GM19025 (cell line): ENCODE data around the gene GLTPD2.

Experiments
- ATAC-seq: cut with Tn5 transposase; IDR thresholded peaks from one replicate; pipeline ENCODE4 v1.9.1; 2021; ENCODE audit warnings: mild to moderate bottlenecking, low read depth, moderate library complexity; ENCODE audit not compliant: unreplicated experiment

The GLTPD2 gene

DNA sequence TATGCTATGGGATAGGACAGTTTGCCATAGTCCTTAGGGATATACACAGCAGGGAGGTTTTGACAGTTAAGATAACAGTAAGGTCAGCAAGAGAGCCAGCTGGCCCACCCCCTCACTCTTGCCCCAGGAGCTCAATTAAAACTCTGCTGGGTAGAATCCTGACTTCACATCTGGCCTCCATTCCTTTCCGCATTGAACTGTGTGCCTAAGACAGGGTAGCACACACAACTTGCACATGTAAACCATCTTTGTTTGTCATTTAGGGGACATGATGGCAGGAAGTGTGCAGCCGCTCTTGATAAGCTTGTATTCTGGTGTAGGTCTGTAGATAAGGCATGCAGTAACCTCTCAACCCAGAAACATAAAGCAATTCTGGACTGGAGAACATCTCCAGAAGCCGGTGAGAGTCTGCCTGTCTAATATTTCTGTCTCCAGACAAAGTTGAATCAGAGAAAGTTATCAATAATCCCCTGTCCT is 49.6 kb downstream of the GLTPD2 start:
- no peak for ATAC-seq

DNA sequence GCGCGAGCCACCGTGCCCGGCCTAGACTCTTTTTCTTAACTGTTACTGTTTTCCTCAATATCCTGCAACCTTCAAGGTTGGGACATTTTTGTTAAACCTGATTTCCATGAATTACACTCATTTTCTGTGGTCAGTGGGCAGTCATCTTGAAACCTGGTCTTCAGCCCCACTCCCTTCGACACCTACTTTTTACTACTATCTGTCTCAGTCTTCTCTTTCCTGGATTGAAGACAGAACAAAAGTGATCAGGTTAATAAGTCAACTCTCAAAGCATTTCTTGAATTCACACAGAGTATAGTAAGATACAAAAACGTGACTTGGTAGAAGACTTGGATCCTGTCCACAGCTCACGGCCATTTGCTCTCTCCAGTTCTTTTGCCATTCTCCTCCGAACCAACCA is 50.5 kb downstream of the GLTPD2 start:
- no peak for ATAC-seq
